Adrenal gland (tissue), 5 donors: ENCODE results near the gene SCT.

ENCODE experiments used
- POLR2A ChIP-seq, 2 donors: fragments of 450-650 bp; IDR thresholded peaks; one replicate each; pipeline ENCODE4 v1.6.1; 2017; ENCODE audit warnings: antibody characterized with exemption in 2 of 2, mild to moderate bottlenecking in 2 of 2, moderate library complexity in 1 of 2
- TF ChIP-seq, protein P1 (sequence below), 6 experiments: fragments of 450-650 bp in 4 of 6; fragments of 200-600 bp in 2 of 6; sonication (generic) in 1 of 6; IDR thresholded peaks; 1 replicate in 5 of 6; 2 replicates in 1 of 6; pipeline versions ENCODE4 v1.5.1 to v1.8.0; 2016 to 2021; ENCODE audit warnings: antibody characterized with exemption in 6 of 6, mild to moderate bottlenecking in 2 of 6, moderate library complexity in 1 of 6
- donor health status: DM: no; HTN: no; CAD: no.

DNA sequence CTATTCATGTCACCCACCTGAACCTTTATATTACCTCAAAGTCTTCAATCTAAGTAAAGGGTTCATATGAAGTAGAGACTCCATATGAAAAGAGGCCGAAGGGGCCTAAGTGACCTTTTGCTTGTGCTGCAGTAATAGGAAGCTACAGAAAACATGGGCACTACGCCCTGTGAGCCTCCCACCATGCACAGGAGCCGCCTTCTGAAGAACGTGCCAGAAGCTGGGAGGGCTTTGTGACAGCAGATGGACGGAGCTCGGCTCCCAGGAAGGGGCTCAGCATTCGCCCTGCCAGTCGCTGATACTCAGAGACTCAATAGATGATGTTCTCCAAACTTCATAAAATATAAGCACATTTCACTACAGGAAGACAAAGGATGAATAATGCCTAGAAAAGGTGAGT, 46.9 kb upstream of the SCT start:
- no peak for TF ChIP-seq POLR2A (IDR thresholded peaks at IDR 0.05)
- TF ChIP-seq, protein P1, sequence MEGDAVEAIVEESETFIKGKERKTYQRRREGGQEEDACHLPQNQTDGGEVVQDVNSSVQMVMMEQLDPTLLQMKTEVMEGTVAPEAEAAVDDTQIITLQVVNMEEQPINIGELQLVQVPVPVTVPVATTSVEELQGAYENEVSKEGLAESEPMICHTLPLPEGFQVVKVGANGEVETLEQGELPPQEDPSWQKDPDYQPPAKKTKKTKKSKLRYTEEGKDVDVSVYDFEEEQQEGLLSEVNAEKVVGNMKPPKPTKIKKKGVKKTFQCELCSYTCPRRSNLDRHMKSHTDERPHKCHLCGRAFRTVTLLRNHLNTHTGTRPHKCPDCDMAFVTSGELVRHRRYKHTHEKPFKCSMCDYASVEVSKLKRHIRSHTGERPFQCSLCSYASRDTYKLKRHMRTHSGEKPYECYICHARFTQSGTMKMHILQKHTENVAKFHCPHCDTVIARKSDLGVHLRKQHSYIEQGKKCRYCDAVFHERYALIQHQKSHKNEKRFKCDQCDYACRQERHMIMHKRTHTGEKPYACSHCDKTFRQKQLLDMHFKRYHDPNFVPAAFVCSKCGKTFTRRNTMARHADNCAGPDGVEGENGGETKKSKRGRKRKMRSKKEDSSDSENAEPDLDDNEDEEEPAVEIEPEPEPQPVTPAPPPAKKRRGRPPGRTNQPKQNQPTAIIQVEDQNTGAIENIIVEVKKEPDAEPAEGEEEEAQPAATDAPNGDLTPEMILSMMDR (IDR thresholded peaks at IDR 0.05), result no peak
